Endodermal cell (in vitro differentiated cells): ENCODE results near the gene RBMS1. TPM values are rescaled to one million over a fixed set of nuclear protein-coding genes. Genes with fewer than 3 reads are reported as not detected.

Source experiments
- DNase-seq: peaks from one replicate; pipeline ENCODE4 v3.0.0-alpha.2; 2017
- H3K27ac ChIP-seq: 2 replicates; pipeline ENCODE4 v1.5.1; 2013; ENCODE audit warnings: mild to moderate bottlenecking, low read depth, low read length, moderate library complexity
- H3K27me3 ChIP-seq: 2 replicates; pipeline ENCODE4 v1.6.1; 2013; ENCODE audit warnings: mild to moderate bottlenecking, low read length, moderate library complexity; ENCODE audit not compliant: insufficient read depth, control insufficient read depth, poor library complexity, severe bottlenecking
- H3K36me3 ChIP-seq: 2 replicates; pipeline ENCODE4 v1.7.0; 2013; ENCODE audit warnings: mild to moderate bottlenecking, low read length, moderate library complexity; ENCODE audit not compliant: control insufficient read depth, insufficient read depth
- H3K4me1 ChIP-seq: one replicate; pipeline ENCODE4 v1.7.0; 2013; ENCODE audit warnings: low read length; ENCODE audit not compliant: control insufficient read depth, insufficient read depth
- H3K4me3 ChIP-seq: 2 replicates; pipeline ENCODE4 v1.5.1; 2013; ENCODE audit warnings: mild to moderate bottlenecking, low read length, moderate library complexity
- H3K9ac ChIP-seq: 2 replicates; pipeline ENCODE4 v1.6.1; 2013; ENCODE audit warnings: mild to moderate bottlenecking, low read length, moderate library complexity; ENCODE audit not compliant: poor library complexity, severe bottlenecking; ENCODE audit errors: extremely low read depth
- H3K9me3 ChIP-seq: 2 replicates; pipeline ENCODE4 v1.6.1; 2013; ENCODE audit warnings: mild to moderate bottlenecking, low read length, moderate library complexity; ENCODE audit not compliant: control insufficient read depth
- H3K27ac Mint-ChIP-seq: 2 replicates; pipeline ENCODE4 v1.8.0; 2020; ENCODE audit warnings: mixed read lengths
- H3K27me3 Mint-ChIP-seq: 2 replicates; pipeline ENCODE4 v1.8.0; 2021; ENCODE audit warnings: mild to moderate bottlenecking, mixed read lengths; ENCODE audit not compliant: insufficient read depth
- H3K36me3 Mint-ChIP-seq: 2 replicates; pipeline ENCODE4 v1.8.0; 2020; ENCODE audit warnings: low read depth, mixed read lengths
- H3K4me1 Mint-ChIP-seq: 2 replicates; pipeline ENCODE4 v1.8.0; 2020; ENCODE audit warnings: mixed read lengths
- H3K4me3 Mint-ChIP-seq: 2 replicates; pipeline ENCODE4 v1.8.0; 2020; ENCODE audit warnings: mild to moderate bottlenecking, moderate library complexity, mixed read lengths
- H3K9me3 Mint-ChIP-seq: 2 replicates; pipeline ENCODE4 v1.8.0; 2020; ENCODE audit warnings: mild to moderate bottlenecking, mixed read lengths
- CTCF ChIP-seq: fragments of 200-600 bp; sonication (generic); conservative IDR thresholded peaks from 2 replicates; pipeline ENCODE4 v1.5.0; 2021; ENCODE audit warnings: antibody characterized with exemption, mild to moderate bottlenecking
- WGBS, 2 experiments: methylation state at CpG; one replicate each; pipeline versions ENCODE4 v1.1.5 to v1.1.7; 2013; ENCODE audit warnings: missing lambda C conversion rate in 2 of 2, mixed read lengths in 1 of 2; ENCODE audit not compliant: insufficient coverage in 1 of 2, insufficient read length in 1 of 2; 5-methylcytosine and 5-hydroxymethylcytosine counted together
- total RNA-seq, 2 donors: library from RNA; stranded (reverse); fragmentation: NEBNext Ultra II Directional in 1 of 2; extraction: Animal tissue kit (Norgen Biotek cat#: 25700) in 1 of 2; gene quantifications; 2 replicates in 1 of 2; 3 replicates in 1 of 2; pipeline ENCODE4 v1.2.1, GENCODE V29; 2021

Gene RBMS1
- total RNA-seq, 2 donors from 2014 or later = 90.7 to 124 TPM

DNA sequence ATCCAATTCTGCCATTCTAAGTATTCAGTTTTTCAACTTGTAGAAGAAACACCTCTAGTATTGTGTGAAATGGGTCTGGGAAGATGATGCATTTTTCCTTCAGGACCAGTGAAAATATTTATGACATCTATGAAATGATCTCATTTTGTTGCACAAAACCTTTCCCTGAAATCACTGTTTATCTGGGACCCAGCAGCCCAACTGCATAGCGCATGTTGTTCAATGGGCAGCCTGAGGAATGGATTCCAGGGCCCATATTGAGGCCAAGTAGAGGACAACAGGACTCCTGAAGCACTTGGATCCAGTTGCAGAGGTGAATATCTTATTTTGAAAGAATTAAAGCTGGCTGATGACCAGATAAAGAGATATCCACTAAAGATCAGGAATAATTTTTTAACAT lies 7.3 kb downstream of the RBMS1 start:
- Histone ChIP-seq H3K27me3 (no peaks in the 10 kb centered on the region), H3K4me1 (peaks cover 6% of the 10 kb centered on the region), H3K4me3 (no peak overlapping the region), H3K27ac (no peak overlapping the region), H3K36me3 (no peaks in the 10 kb centered on the region), H3K9ac (no peak overlapping the region), H3K9me3 (no peaks in the 10 kb centered on the region)
- no peak for TF ChIP-seq CTCF
- Mint-ChIP-seq H3K4me3 (no peak overlapping the region), H3K27ac (no peak overlapping the region), H3K4me1 (peaks cover 49% of the 10 kb centered on the region), H3K27me3 (no peaks in the 10 kb centered on the region), H3K36me3 (peaks cover 2% of the 10 kb centered on the region), H3K9me3 (no peaks in the 10 kb centered on the region)
- WGBS, 2 experiments = 98 to 100% methylated on average over 1 of the region's 1 CpG
- no peak for DNase-seq

DNA sequence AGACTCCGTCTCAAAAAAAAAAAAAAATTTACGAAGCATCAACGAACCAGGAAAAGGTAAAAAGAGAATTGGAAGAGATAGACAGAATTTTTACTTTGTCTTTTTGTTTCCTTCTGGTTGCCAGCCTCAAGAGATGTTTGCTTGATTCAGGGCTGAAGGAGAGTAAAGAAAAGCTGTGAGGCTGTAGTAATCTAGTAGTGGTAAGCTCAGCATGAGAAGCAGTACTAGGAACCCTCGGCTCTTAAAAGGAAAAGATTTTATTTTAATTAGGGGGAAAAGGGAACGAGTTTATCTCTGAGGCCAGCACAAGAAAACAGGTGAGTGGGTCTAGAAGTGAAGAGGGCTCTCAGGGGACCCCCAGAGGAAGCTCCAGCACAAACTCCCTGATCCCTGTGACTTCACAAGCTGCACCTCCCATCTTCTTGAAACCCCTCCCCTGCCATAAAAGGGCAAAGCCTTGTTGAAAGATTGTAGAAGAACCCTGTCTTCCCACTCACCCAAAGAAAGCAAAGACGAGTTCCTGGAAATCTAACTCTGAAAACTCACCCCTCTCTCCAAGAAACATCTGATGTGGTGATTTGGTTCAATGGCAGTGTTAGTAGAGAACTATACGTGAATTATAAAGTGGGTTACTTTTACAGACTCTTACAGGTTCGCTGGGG lies 8.6 kb downstream of the RBMS1 start:
- DNase-seq = no peak
- H3K4me1 ChIP-seq = peaks cover 6% of the 10 kb centered on the region

GRCh38 chr2:160482673-160483072 lies 10.9 kb downstream of the RBMS1 start:
- no peak overlapping the region for H3K9ac ChIP-seq
- H3K9me3 ChIP-seq = no peaks in the 10 kb centered on the region
- H3K27ac ChIP-seq = no peak overlapping the region
- Mint-ChIP-seq H3K27me3 (no peaks in the 10 kb centered on the region), H3K9me3 (no peaks in the 10 kb centered on the region), H3K4me3 (peak overlapping the region; percentile 8), H3K4me1 (peaks cover 58% of the 10 kb centered on the region), H3K36me3 (peaks cover 2% of the 10 kb centered on the region), H3K27ac (peak overlapping the region; percentile 74)
- H3K36me3 ChIP-seq = no peaks in the 10 kb centered on the region
- no peak for TF ChIP-seq CTCF
- H3K4me3 ChIP-seq = no peak overlapping the region
- no peaks in the 10 kb centered on the region for H3K27me3 ChIP-seq
- peaks cover 12% of the 10 kb centered on the region for H3K4me1 ChIP-seq
- no peak for DNase-seq
- 72% methylated on average over 2 of the region's 2 CpGs; no CpG with 5 or more reads in 1 of the 2 experiments for WGBS, 2 experiments

More for the DNA sequence above, 8.6 kb downstream of the RBMS1 start:
- Histone ChIP-seq H3K27me3 (no peaks in the 10 kb centered on the region), H3K9ac (no peak overlapping the region), H3K36me3 (no peaks in the 10 kb centered on the region), H3K4me3 (no peak overlapping the region), H3K27ac (no peak overlapping the region), H3K9me3 (no peaks in the 10 kb centered on the region)
- H3K27ac Mint-ChIP-seq = peak overlapping the region; percentile 57
- no peaks in the 10 kb centered on the region for H3K27me3 Mint-ChIP-seq
- WGBS, 2 experiments = 89 to 92% methylated on average over 3 to 7 of the region's 8 CpGs
- no peak for TF ChIP-seq CTCF
- H3K4me3 Mint-ChIP-seq = no peak overlapping the region
- H3K36me3 Mint-ChIP-seq = peaks cover 2% of the 10 kb centered on the region
- H3K4me1 Mint-ChIP-seq = peaks cover 47% of the 10 kb centered on the region
- H3K9me3 Mint-ChIP-seq = no peaks in the 10 kb centered on the region
